Forelimb muscle (tissue), 1 donor: ENCODE results near the gene ZP2. TPM values are rescaled to one million over a fixed set of nuclear protein-coding genes. Genes with fewer than 3 reads are reported as not detected.
"Not testable (repeated sequence)": the region's sequence is repeated elsewhere in the genome, so short reads cannot be mapped to it uniquely, and the experiment has no call there.

Experiments used
- DNase-seq: peaks from one replicate; pipeline ENCODE4 v3.0.0-alpha.2; 2013; ENCODE audit warnings: low read depth
- polyA plus RNA-seq: library from polyadenylated mRNA; unstranded; fragments of 120-200 nt; gene quantifications from one replicate; pipeline ENCODE4 v1.2.1, GENCODE V29; 2013; ENCODE audit not compliant: insufficient read length

The ZP2 gene
- polyA plus RNA-seq: 0.14 TPM

GRCh38 chr16:21211486-21211885 is at the start of gene ZP2:
Gene ZP2, minus strand, starts transcription at chr16:21211574. Its CDS starts 27 bp downstream, at chr16:21211547.
- no peak for DNase-seq

GRCh38 chr16:21257284-21257683 is 45.9 kb upstream of the ZP2 start:
- DNase-seq: no peak

DNA sequence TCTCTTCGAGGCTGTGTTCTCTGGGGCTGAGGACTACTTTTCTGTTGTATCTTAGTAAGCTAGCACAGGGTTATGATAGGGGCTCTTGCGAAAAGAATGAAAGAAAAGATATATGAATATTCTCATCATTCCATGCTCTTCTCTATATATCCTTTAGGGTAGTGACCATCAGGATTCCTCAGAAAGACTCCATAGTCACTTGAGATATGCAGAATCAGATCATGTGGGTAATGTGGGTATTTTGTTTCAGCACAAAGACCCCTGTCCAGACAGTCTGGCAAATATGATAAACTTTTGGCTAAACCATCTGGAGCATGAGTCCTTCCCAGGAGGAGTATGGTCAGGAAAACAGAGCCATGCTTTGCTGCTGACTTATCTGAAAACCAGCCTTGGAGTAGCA is 45.3 kb upstream of the ZP2 start:
- no peak for DNase-seq

GRCh38 chr16:21253470-21253869 is 42.1 kb upstream of the ZP2 start:
- no peak for DNase-seq

GRCh38 chr16:21250072-21250923 is 38.9 kb upstream of the ZP2 start:
- no peak for DNase-seq

GRCh38 chr16:21248179-21248578 is 36.8 kb upstream of the ZP2 start:
- DNase-seq: not testable (repeated sequence)

DNA sequence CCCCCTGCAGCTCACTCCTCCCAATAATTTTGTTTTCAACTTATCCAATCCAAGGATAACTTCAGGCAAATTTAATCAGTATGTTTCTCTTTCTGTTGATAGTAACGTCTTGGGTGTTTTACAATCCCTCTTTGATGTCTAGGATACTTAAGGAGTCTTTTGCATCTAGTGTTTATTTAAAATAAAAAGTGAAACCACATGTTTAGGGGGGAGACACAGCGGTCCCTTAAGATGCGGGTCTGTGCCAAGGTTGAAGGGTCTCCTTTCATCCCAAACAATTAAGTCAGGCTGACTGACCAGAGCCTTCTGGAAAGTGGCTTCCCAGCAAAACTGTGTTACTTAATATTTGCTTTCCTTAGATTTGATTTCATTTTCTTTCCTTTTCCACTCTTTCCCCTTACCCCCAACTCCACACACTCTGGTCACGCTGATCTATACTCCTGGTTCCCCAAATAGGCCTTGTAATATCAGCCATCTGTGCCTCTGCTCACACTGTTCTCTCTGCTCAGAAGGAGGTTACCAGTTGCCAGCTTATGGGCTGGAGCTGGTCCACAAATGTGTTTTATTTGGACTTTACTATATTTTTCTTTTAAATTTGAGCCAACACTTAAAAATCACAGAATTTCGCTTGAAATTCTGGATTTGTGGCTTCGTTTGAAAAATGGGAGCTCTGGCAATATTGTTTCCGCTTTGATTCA is 33.3 kb upstream of the ZP2 start:
- no peak for DNase-seq

GRCh38 chr16:21242756-21243155 is 31.4 kb upstream of the ZP2 start:
- DNase-seq: no peak

- no peak for DNase-seq
Measured at GRCh38 chr16:21239646-21240045, 28.3 kb upstream of the ZP2 start.

GRCh38 chr16:21236831-21237230 is 25.5 kb upstream of the ZP2 start:
- no peak for DNase-seq

GRCh38 chr16:21235199-21235585 is 23.8 kb upstream of the ZP2 start:
- DNase-seq: no peak

DNA sequence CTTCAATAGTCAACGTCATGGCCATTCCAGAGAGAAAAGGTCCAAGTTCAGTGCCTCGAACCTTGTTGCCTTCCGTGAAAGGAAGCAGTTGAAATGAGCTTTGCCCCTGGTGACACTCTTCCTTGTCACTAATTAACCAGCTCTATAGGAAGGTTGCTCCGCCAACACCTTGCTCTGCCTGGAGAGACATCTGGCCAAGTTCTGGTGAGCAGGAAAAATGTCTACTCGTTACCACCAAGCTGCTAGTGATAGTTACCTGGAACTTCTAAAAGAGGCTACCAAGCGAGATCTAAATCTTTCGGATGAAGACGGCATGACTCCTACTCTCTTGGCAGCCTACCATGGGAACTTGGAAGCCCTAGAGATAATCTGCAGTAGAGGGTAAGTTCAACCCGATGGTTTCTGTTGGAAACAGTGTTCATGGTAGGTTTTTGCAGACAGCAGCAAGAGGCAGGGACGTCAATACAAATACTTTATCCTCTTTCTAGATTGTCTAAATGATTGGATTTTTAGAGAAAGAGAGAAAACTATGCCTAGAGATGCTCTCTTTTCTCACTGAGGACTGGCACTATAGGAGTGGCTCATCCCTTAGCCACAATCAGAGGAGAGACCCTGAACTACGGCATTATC is 22.3 kb upstream of the ZP2 start, which contains the start of gene ANKS4B:
Gene ANKS4B (plus strand): TSS at position 179 of the 630 bp plus-strand sequence. CDS start 39 bp downstream, at position 218.
- DNase-seq: no peak

DNA sequence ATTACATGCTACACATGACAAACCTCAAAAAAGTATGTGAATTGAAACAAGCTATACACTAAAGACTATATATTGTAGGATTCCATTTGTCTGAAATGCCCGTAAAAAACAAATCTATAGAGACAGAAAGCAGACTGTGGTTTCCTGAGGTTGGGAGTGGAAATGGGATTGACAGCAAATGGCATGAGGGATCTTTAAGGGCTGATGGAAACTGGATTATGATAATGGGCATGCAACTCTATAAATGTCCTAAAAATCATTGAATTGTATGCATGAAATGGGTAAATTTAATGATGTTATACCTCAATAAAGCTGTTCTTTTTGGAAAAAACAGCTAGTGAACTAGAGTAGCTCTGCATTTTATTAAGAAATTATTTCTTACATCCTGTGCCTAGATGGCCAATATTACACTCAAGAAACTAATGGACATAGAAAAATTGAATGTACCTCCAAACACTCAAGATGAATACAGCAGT is 21.7 kb upstream of the ZP2 start:
- no peak for DNase-seq

DNA sequence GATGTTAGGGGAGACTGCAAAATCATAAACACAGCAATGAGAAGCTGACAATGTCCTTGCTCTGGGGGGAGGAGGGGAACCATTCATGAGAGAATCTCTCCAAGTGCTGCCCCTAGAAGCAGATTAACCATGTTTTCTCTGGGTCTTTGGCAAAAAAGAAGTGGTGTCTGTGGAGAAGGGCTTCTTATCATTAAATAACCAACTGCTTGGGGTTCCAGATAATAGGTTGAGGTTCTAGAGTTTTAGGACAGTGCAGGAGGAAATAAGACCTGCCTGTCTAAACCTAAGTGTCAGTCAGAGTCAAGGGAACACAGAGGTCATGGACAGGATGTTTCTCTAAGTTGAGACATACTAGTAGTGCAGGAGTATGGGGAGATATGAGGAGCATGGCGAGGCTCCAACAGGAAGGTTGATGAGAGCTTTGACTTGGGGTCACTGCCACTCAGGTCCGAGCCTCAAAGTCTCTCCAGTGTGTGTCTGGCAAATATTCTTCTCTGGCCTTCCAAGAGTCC is 17.0 kb upstream of the ZP2 start:
- no peak for DNase-seq

DNA sequence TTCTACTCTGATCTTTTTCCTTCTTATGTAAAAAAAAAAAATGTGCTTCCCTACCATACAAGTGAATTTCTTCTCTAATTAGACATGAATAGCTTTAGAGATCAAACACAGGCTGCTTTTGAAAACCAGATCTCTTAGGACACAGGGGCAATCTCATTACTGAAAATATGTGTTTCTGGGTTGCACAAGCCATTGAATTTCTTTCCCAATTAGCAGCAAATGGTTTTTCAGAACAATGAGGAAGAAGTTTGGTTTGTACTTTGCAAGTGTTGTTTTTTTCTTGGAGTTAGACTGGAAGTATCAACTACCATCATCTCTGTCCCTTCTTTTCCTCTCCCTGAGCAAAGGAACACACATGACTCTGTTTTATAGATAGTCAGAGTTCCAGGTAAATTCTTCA is 16.5 kb upstream of the ZP2 start:
- no peak for DNase-seq

- no peak for DNase-seq
Measured at GRCh38 chr16:21226749-21227148, 15.4 kb upstream of the ZP2 start.

GRCh38 chr16:21224800-21225199 is 13.4 kb upstream of the ZP2 start:
- no peak for DNase-seq

- DNase-seq: no peak
Measured at GRCh38 chr16:21223787-21224186, 12.4 kb upstream of the ZP2 start.

GRCh38 chr16:21222495-21223337 is 11.3 kb upstream of the ZP2 start:
- DNase-seq: no peak

- DNase-seq: no peak
Measured at GRCh38 chr16:21219551-21219950, 8.2 kb upstream of the ZP2 start.

GRCh38 chr16:21218153-21218552 is 6.8 kb upstream of the ZP2 start:
- DNase-seq: no peak
